ENCODE data around the gene SDR42E1. TPM values are rescaled to one million over a fixed set of nuclear protein-coding genes. Genes with fewer than 3 reads are reported as not detected.

The SDR42E1 gene, protein sequence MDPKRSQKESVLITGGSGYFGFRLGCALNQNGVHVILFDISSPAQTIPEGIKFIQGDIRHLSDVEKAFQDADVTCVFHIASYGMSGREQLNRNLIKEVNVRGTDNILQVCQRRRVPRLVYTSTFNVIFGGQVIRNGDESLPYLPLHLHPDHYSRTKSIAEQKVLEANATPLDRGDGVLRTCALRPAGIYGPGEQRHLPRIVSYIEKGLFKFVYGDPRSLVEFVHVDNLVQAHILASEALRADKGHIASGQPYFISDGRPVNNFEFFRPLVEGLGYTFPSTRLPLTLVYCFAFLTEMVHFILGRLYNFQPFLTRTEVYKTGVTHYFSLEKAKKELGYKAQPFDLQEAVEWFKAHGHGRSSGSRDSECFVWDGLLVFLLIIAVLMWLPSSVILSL
- total RNA-seq (2014; rRNA removed; shearing (Covaris generic)): not detected in 2 replicates

DNA sequence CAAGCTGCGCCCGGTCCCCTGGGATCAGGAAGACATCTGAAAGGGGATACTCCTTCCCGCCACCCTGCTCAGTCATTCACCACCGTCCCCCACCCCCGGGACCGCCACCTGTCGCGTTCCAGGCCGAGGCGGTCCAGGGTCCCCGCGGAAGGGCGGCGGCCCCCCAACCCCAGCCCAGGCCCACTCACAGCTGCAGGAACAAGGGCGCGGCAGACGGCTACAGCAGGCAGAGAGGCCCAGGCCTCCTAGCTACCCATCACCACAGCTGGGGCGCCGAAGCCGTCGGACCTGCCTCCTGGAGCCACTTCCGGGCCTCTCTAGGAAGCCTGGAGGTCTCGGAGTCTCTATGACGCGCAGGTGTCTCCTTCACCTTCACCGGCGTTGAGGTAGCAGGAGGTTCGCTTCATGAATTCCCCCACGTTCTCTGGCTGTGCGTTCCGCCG lies at the start of gene SDR42E1:
Gene SDR42E1, minus strand, starts transcription at position 272 of the 443 bp plus-strand sequence. CDS start 10,612 bp downstream, outside the sequence.
- no peak for DNase-seq (ENCODE audit: low spot score)

DNA sequence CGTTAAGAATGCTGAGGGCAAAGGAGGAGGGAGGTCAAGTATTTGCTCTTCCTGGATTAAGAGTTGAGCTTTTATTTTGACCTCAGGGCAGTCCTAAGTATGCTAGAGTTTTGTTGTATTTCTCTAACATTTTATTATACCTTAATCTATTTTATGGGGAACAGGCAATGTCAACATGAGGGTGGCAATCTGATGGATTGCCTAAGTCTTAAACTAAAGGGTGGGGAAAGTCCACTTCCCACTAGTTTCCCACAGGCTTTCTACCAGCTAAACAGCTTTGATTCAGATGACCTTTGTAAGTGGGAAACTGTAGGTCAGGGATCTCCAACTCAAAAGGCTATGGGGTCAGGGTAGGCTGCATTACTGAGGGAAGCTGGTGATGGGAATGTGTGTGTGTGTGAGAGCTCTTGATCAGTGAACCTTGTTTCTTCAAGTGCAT lies 48.7 kb upstream of the SDR42E1 start:
- DNase-seq (ENCODE audit: low spot score): no peak

DNA sequence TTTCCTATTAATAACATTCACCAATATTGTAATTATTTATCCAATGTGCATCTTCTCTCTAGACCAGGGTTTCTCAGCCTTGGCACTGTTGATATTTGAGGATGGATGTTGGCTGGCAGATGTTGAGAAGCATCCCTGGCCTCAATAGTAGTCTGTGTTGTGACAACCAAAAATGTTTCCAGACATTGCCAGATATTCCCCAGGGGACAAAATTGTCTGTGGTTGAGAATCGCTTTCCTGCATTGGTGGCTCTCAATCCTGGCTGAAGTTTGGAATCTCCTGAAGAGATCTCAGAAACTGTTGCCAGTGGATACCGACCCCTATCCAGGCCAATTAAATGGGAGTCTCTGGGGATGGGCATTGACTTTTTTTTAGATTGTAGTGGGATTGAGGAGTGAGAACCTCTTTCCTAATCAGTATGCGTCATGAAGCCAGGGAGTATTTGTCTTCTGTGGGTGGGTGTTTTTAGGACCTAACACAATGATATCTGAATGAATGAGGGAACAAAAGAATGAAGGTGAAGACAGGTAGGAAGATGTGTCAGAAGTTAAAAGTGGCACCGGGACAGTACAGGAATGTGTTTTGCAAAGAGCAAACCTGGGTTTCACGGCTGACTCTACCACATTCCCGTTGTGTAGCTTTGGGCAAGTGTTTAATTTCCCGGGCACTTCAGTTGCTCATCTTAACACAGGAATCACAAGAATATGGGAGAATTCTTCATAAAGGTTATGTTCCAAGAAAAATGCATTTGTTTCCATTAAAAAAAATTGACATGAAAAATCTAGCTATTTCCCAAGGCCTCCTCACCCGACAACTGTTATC lies 48.1 kb upstream of the SDR42E1 start:
- DNase-seq (ENCODE audit: low spot score): no peak

DNA sequence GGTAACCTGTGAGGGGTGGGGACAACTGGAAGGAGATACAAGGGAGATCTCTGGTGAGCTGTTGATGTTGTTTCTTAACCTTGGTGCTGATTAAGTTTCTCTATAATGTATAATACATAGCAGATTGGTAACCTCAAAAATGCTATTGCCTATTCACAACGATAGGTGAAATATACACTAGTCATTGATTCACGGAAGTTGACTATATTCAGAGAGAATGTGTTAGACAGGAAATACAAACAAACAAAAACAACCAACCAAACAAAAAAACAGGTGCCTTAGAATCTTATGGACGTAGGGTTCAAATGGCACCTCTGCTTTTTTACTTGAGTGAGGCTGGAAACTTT lies 45.3 kb upstream of the SDR42E1 start:
- no peak for DNase-seq (ENCODE audit: low spot score)

DNA sequence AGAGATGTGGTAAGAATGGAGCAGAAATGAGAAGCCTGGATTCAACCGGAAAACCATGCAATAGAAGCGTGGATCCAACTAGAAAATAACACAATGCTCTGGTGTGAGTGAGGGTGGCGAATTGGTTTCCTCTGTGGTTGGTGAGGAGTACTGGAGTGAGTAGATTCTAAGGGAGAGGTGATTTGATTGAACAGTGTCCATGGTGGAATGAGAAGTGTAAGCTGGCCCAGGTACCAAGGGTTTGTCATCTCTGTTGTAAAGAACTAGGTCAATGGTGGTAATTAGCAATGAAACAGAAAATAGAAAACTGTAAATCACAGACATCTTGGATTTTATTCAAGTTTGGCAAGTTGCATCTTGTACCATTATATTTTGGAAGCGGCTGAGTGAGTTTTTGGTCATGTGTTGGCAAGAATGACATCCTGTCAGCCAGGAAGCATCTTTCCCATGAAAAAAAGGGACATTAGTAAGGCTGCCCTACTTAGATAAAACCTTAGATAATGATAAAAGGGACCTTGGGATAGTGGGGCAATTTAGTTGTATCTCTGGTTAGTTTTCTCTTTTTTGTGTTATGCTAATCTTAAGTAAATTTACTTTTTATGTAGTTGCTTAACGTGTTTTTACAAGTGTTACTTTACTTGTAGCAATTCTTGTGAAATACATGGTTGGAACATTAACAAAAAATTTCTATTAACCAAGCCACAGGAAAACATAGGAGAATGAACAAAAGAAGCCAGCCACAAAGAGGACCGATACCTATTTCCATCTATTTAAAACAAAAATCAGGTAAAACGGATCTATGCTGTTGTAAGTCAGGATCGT lies 44.7 kb upstream of the SDR42E1 start:
- DNase-seq (ENCODE audit: low spot score): no peak

DNA sequence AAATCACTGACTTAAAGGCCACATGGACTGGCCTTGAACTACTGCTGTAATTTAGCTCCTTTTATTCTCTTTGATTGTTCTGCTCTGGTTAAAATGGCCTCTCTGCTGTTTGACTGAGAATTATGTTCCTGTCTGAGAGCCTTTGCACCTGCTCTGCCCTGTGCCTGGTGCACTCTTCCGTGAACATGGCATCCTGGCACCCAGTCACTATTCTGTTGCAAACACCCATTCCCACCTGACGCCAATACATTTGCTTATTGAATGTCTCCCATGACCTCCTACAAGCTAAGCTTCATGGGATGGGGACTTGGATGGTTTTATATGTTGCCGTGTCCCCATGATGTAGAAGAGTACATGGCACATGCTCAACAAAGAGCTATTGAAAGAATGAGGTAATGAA lies 43.8 kb upstream of the SDR42E1 start:
- DNase-seq (ENCODE audit: low spot score): no peak

DNA sequence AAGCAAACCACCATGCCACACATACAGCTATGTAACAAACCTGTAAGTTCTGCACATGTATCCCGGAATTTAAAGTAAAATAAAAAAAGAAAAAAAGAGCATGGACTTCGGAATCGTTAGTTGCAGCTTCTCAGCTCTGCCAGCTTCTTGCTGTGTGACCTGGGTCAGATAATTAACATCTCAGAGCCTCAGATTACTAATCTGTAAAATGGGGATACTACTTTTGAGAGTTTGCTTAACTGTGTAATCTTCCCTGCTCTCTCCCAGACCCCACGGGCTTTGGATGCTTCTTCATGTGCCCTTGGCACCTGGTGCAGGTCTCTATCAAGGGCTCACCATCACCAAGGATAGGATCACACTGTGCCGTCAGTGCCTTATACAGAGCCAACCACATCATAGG lies 40.4 kb upstream of the SDR42E1 start:
- DNase-seq (ENCODE audit: low spot score): no peak

DNA sequence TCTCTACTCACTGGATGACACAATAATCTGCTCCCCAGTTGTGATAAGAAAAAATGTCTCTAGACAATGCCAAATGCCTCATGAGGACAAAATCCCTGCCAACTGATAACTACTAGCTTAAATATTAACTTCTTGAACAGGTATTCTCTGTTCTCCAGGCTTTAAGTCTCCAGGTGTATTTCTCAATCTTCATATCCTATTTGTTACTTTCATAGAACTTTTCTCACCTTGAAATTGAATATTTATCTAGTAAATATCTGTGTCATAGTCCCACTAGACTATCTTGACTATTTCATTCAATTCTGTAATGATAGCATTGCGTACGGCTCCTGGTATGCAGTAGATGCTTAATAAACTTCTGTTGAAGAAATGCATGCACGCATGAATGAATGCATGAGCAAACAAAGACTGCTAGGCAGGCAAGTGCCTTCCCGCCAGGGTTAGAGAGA lies 39.7 kb upstream of the SDR42E1 start:
- DNase-seq (ENCODE audit: low spot score): no peak

DNA sequence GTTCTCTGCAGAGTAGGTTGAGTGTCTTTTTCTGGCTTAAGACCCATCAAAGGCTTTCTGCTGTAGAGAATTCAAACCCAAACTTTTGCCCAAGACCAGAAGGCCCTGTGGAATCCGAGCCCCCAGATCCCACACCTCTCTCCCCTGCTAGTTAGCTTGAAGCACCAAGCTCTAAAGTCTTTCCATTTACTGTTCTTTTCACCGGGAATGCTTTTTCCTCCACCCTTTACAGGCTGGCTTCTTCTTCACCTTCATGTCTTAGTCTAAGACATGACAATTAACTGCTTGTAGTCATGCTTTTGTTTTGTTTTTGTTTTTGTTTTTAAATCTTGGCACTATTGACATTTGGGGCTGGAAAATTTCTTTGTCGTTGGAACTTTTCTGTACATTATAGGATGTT lies 39.2 kb upstream of the SDR42E1 start:
- no peak for DNase-seq (ENCODE audit: low spot score)

DNA sequence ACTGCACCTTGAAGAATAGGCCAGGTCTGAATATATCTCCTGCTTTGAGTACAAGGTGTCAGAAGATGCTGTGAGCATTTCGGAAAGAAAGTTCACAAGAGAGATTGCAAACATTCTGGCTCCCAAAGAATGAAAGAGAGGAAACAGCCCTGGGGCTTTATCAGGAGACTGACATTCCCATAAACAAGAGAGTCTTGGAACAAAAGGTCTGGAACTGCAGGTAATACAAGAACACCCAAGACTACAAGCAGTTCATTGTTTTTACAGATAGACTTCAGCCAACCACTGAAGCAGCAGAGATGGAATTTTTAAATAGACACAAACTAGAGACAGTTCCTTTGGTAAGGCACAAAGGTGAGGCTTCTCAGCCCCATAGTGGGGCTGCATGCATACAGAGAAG lies 38.2 kb upstream of the SDR42E1 start:
- DNase-seq (ENCODE audit: low spot score): no peak

DNA sequence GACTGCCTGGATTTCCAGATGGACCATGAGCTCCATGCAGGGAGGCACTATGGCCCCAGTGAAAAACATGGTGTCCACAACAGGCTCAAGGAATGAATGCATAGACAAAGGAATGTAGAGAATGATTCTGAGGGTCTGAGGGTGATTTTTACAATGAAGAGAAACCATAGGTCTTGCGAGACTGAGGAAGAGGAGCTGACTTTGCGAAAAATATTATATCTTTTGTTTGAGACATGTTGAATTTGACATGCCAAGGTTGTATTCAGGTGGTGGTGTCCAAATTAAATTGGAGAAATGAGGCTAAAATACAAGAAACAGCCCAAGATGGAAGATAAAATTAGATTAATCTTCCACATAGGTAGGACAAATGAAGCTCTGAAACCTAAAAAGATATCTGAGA lies 36.5 kb upstream of the SDR42E1 start:
- DNase-seq (ENCODE audit: low spot score): no peak

DNA sequence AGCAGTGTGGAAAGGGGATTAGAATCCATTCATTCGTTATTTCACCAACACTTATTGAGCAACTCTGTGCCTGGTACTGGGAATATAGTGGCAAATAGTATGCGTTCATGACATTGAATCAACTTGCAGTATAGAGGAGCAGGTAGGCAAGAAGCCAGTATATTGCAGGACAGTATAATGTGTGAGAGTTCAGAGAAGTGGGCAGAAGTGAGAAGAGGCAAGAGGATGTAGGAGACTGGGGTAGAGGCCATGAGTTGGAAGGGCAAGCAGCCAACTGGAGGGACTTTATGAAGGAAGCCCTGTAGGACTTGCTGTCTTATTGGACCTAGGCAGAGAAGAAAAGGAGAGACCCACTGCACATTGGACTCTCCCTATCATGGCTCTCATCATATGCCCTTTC lies 36.1 kb upstream of the SDR42E1 start:
- no peak for DNase-seq (ENCODE audit: low spot score)

DNA sequence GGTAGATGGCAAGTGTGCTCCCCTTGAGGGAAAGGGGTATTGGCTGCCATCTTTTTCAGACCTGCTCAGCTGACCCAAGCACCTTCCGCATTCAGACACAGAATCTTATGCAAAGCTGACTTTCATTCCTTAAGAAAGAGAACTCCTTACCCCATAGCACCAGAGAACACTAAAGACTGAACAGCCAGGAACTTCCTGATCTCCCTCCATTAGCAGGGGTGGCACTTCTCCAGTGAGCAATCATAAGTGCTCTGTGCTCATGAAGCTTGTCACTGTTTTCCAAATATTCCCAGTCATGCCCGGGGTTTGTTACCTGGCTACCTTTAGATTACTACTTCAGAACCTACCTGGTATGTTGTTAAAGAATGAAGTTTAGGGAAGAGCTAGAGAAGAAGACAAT lies 35.7 kb upstream of the SDR42E1 start:
- DNase-seq (ENCODE audit: low spot score): no peak

DNA sequence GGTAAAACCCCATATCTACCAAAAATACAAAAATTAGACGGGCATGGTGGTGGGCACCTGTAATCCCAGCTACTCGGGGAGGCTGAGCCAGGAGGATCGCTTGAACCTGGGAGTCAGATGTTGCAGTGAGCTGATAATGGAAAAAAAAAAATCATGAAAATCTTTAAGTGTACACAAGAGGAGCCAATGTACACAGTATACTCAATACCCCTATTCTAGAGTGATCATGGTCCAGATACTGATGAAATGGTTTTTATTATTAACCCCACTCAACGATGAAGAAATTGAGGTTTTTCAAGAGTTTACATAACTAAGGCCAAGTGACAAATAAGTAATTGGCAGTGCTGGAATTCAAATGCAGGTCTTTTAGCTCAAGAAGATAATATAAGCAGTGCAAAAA lies 35.3 kb upstream of the SDR42E1 start:
- DNase-seq (ENCODE audit: low spot score): no peak

DNA sequence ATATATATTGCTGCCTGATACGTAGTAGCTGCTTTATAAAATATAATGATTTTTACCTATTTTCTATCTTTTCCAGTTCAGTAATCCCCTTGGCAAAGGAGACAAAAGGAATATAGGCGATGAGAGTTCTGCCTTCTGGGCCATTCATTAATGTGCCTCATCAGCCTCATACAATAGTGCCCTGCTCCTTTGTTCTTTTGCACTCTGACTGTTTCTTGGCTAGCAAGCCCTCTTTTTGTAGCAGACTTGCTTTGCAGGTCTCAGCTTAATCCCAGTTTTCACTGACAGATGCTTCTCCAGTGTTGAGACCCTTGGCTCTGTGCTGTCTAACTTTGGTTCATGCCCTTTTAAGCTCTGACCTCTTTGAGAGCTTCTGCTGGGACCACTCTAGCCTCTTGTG lies 34.2 kb upstream of the SDR42E1 start:
- DNase-seq (ENCODE audit: low spot score): no peak

DNA sequence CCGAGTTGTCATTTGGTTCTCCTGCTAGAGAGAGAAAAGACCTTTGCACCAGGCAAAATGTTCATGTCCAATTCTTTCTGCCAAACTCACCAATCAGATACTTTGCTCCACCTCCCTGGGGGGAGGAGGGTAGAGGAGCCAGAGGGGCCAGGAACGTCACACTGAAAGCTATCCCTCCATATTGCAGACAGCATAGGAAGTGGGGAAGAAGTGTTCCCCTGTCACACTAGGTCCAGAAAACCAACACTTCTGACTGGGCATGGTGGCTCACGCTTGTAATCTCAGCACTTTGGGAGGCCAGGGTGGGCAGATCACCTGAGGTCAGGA lies 33.3 kb upstream of the SDR42E1 start:
- DNase-seq (ENCODE audit: low spot score): no peak

DNA sequence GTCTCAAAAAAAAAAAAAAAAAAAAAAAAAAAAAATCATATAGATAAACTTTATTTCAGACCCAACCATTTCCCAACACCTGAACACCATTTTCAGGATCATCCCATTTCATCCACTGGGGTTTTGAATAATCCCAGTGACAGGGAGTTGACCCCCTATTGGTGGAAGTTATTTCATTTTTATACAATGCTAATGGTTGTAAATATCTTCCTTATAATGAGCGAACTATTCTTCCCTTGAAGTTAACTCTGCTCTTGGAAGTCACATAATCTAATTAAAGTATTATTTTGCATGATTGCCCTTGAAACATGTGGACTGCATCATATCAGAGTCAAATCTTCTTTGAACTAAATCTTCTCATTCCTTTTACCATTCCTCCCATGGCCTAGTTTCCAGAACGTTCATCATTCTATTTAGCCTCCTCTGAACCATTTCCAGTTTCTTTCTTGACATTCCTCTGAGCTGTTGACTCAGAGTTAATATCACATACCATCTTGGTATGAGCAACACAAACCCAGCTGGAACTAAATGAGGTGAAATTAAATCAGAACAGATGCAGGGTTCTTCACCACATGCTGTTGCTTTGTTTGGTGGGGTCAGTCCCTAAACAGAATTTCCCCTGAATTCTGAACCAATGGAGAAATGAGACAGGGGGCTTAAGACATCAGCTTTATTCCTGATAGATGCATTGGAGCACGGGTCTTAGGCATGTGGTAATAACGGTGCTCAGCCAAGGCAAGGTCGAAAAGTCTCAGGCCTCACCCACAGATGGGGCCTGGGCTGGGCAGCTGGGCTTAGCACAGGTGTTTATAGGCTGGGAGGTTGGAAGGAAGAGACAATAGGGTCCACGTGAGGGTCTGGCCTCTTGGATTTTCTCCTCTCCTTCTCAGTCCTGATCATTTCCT lies 32.7 kb upstream of the SDR42E1 start:
- DNase-seq (ENCODE audit: low spot score): no peak

DNA sequence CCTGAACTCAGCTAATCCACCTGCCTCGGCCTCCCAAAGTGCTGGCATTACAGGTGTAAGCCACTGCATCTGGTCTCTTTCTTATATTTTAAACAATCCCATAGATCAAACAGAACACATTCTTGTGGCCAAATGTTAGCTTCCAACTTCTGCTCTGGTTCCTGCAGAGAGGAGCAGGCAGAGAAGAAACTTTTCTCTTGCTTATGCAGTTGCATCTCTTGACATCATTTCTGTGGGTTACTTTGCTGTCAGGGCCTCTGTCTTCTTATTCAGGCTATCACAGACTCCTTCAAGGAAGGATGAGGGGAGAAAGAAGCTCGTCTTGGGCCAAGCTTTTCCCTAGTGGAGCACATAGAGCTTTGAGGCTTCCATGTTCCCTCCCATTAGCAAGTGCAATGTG lies 31.6 kb upstream of the SDR42E1 start:
- no peak for DNase-seq (ENCODE audit: low spot score)

DNA sequence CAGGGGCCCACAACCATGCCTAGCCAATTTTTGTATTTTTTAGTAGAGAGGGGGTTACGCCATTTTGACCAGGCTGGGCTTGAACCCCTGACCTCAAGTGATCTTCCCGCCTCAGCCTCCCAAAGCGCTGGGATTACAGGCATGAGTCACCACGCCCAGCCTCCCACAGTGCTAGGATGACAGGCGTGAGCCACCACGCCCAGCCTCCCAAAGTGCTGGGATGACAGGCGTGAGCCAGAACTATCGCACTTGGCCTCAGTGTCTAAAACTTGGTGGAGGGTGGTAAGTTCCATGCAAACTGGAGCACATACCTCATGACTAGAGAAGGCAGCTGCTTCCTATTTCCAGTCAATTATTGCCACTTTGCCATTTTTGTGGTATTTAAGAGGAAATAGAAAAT lies 30.9 kb upstream of the SDR42E1 start:
- no peak for DNase-seq (ENCODE audit: low spot score)

DNA sequence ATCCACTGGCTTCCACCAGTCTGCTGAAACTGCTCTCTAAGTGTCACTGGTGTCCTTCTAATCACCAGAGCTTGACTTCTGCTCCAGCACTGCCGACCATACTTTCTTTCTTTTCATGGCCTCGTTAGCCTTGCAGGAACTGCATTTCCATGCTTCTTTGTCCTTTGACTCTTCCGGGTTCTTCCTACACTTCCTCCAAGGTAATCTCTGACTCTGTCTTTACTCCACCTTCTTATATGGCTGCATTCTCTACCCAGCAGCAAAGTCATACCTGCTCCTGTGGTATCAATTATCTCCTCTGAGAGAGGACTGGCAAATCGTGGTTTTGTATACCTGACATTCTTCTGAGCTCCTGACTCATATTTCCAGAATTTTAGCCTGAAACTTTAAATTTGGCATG lies 30.3 kb upstream of the SDR42E1 start:
- DNase-seq (ENCODE audit: low spot score): no peak

DNA sequence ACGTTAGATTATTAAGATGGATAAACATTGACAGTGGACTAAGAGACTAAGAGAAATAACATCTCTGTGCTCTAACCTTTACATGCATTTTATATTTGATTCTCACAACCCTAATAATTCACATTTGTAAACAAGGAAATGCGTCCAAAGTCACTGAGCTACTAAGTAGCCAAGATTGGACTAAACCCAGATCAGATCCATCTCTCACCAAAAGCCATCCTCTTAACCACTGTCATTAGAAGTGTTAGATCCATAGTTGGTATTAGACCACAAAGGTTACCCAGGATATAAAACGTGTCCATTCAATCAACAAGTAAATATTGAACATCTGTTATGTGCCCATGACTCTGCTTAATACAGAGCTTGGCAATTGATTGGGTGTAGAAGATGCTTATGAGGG lies 29.0 kb upstream of the SDR42E1 start:
- no peak for DNase-seq (ENCODE audit: low spot score)
